NCI-H446 (cell line): ENCODE results near the gene NR1H4.
"Not testable (repeated sequence)": the region's sequence is repeated elsewhere in the genome, so short reads cannot be mapped to it uniquely, and the experiment has no call there.

Experiments
- DNase-seq, 2 experiments: peaks; one replicate each; lab custom pipeline; 2025; lab: John Stamatoyannopoulos, UW

NR1H4 gene

DNA sequence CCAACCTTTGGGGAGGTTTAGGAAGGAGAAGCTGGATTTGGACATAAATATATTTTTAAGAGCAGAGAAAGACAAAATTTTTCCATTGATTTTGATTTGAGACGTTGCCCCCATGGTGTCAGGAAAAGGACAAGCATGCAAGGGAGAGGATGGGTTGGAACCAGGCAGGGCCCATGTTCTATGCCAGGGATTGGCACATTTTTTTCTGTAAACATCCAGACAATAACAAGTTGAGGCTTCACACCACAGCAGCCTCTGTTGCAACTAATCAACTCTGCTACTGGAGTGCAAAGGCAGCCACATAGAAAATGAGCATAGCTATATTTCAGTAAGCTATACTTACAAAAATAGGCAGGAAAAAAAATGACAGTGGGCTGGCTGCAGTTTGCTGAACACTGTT is 44.7 kb downstream of the NR1H4 start:
- DNase-seq: no peak

DNA sequence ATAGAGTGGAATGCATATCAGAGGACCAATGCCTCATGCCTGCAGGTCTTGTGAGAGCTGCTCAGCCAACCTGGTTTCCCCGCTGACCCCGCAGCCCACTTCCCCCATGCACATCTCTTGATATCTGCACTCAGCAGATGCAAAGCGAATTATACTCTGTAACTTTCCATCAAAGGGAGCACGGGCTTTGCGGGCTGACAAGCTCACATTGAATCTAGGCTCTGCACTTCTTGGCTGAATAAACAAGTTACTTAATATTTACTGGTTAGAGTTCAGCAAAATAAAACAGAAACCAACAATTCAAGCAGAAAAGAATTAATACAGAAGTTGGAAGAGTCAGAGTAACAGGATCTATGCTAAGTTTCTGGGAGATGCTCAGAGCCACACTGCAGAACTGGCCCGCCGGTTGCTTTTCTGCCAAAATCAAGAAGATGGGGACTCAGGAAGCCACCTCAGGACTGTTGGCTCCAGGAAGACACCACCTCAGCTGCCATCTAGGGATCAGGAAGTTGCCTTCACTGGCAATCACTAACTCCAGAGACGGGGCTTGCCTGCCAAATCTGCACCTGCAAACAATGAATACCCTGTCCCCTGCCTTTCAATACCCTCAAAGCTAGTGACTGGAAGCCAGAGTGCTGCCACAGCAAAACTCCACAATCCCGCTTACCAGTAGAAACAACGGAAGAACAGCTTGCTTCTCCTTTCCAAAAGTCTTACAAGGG is 46.5 kb downstream of the NR1H4 start:
- DNase-seq: no peak

DNA sequence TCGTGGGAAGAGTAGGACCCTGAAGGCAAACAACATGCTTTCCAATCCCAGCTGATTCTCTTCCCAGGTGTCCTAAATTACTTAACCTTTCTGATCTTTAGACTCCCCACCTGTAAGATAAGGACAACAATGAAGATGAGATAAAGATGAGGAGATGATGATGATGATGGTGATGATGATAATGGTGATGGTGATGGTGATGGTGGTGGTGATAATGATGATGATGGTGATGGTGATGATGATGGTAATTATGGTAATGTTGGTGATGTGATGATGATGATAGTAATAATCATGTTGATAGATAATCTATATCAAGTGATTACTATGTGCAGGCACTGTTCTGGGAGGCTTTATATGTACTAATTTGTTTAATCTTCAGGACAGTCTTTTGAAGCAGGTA is 48.3 kb downstream of the NR1H4 start:
- DNase-seq: no peak

DNA sequence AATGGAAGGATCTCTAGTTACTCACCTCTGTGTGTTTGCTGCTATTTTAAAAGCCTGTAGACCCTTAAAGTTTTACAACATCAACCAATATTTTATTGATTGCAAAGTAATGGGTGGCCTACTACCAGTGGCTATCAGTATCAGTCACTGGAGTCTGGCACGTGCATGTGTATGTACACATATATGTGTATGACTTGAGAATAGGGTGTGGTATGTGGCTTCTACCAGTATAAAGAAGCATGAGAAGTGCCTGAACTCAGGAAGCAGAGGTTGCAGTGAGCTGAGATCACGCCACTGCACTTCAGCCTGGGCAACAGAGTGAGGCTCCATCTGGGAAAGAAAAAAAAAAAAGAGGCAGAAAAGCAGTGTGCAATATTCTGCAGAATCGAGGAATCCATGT is 54.4 kb downstream of the NR1H4 start:
- no peak for DNase-seq

DNA sequence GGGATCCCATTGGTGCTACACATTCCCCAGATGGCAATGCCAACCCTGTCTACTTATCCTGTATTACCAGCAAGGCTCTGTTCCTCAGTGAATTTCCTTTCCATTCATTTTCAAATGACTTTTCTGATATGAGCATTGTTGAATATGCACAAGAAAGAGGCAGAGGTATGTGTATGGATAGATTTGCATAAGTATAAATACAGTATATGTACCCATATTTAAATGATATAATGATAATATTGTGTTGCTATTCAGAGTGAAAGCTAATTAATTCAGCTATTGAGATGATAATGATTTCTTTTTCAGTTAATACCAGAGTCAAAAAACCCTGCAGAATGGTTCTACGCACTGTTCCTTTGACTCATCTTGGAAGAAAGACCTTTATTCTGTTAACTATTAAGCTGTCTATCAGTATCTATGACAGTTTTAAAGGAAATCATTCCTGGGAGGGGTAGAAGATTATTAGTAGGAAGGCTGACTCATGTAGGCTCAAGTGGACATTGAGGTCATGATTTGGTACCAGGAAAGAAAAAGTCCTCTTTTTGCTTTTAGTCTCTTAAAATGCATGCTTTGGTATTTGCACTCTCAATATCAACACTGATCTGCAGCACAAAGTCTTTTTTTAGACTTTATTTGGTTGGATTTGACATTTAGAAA is 54.9 kb downstream of the NR1H4 start:
- DNase-seq: no peak

DNA sequence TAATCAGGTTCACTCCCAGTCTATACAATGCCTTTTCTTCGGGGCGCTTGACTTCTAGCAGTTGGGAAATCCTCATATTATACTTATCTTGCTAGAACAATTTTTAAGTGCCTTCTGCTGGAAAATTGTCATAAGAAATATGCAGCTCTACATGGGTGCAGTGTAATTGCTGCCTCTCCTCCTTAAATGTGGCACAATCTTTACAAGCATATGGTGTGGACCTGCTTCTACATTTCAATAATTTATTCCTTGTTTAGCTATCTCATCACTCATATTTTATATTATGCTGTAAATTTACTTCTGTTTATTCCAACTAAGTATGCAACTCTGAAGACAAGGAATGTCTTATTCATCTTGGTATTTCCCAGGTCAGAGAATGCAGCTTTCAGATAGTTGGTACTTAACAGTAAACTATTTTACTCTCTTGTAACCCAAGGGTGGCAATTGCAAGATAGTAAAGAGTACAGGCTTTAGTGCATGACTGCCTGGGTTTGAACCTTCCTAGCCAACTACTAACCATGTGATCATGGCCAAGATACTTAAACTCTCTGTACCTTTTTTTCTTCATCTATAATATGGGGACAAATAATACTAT is 56.2 kb downstream of the NR1H4 start:
- DNase-seq: no peak

DNA sequence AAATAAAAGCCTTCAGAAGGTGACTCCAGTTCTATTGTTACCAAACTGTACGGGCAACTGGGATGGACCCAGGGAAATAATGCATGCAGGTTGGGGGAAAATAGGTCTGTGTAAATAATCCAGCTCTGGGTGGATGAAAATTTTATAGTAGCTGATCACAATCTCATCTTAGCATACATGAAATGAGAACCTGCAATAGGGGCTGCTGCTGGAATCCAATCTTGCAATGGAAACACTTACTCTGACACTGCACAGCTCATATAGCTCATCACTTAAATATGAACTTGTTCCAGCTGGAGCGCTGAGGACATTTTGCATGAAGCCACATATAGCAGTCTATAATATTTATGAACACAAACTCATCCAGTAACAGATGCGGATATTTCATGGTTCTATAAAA is 59.7 kb downstream of the NR1H4 start:
- DNase-seq: no peak

DNA sequence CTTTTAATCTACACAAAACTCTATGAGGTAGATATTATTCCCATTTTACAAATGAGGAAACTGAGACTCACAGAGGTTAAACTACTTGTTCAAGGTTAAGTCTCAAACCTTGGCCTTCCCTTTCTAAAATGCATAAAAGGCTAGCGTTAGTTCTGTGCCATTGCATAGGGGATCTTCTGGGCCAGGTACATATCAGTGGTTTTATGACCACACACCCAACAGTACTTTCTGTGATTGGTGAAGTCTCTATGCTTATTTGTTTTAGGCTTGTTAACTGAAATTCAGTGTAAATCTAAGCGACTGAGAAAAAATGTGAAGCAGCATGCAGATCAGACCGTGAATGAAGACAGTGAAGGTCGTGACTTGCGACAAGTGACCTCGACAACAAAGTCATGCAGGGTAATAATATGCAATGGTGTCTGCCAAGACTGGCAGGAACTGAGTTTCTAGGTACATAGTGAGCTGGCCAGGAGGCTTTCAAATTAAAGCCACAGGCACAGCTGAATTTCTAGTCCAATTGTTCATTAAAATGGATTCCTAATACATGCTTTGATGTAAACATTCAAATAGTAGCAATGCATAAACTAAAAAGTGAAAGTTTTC is 61.1 kb downstream of the NR1H4 start:
- no peak for DNase-seq

DNA sequence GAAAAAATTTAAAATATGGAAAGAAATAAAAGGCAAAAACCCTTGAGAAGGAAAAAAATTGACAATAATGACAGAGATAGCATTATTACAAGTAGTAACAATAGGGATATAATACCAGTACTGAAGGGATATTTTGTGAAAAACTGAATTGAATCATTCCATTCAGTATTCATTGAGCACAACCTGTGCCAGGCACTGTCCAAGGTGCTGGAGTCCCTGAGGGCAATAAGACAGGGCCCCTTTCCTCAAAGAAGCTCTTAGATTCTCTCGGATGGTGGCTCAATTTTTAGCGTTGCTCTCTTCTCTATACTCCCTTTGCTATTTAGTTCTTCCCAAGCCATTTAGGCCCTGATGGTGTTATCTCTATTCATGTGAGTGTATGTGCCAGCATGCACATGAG is 65.5 kb downstream of the NR1H4 start:
- DNase-seq: no peak

DNA sequence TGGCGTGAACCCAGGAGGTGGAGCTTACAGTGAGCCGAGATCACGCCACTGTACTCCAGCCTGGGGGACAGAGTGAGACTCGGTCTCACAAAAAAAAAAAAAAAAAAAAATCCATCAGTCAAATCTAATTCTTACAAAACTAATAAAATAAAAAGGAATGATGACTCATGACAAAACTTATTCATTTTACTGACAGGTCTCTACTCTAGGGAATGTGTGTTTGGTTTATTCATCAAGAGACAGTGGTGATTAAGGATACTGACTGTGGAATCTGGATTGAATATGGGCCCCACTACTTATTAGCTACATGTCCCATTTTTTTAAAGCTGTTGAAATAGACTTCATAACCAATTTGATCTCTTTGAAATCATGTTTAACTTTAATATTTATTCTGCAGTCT is 70.5 kb downstream of the NR1H4 start:
- no peak for DNase-seq

DNA sequence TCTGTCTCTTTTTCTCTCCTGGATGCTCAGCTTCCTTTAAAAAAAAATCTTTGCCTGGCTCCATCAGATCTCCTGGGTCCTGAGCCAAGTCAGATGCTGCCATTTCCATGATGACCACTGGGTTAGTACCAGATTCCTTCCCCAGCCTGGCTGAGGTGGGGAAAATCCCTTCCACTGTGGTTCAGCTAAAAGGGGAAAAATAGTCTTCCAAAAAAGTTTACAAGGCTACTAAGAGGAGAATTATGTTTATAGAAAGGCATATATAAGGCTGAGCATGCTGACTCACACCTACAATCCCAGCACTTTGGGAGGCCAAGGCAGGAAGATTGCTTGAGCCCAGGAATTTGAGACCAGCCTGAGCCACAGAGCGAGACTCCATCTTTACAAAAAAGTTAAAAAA is 71.4 kb downstream of the NR1H4 start:
- DNase-seq: no peak

DNA sequence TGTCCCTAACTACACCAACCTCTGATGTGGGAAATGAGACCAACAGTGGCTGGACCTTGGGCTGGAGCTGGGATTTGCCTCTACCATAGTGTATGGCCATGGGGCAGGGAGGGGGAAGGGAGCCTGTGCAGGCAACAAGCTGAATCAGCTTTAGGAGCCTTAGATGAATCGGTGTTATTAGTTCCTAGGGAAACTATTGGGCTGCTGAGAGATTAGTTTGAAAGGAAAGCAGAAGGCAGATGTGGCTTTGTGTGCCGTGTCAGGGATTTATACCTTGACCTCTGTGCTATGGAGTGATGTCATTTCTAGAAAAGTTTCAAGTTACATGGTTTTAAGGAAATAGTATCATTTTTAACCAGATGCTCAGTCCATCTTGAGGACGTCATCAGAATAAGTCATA is 80.3 kb downstream of the NR1H4 start:
- DNase-seq: no peak

DNA sequence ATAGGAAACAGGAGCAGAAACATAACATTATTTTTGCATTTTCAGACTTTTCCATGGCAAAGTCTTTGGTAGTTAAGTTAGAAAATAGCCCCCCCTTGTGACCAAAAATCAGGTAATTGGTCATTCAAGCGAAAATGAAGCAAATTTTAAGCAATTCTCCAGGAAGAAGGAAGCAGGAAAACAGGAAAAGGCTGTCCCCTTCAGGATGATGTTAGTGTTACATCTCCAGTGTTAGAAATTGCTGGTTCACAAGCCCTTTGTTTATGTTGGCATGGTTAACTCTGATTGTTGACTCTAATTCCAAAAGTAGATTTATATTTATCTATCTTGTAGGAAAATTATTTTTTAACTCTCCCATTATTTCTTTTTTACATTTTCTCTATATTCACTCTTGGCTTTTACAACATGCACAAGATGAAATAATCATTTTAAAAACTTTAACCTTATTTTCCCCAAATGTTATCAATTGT is 81.0 kb downstream of the NR1H4 start:
- peak; percentile 79 to 86 for DNase-seq

DNA sequence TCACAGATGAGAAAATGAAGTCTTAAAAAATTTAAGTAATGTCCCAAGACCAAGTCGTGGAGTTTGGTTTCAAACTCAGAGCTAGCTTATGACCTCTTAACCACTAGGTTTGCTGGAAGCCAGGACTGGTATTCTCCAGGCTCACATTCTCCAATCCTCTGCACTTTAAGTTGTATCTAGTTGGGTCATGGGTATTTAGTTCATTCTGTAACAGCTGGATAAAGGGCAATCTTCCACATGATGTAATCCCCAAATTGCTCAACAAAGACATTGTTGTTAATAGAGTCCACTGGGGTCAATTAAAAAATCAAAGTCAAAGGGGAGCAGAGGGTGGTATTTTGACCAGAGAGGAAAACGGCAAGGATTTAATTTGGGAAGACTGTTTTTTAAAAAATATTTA is 82.1 kb downstream of the NR1H4 start:
- DNase-seq: no peak

DNA sequence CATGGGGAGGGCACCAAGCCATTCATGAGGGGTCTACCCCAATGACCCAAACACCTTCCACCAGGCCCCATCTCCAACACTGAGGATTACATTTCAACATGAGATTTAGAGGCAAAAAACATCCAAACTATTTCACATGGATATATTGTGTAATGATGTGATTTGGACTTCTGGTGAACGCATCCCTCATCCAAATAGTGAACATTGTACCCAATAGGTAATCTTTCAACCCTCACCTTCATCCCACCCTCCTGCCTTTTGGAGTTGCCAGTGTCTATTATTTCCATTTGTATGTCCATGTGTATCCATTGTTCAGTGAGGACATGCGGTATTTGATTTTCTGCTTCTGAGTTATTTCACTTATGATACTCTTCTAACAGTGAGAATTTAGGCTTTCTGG is 83.7 kb downstream of the NR1H4 start:
- DNase-seq: no peak

DNA sequence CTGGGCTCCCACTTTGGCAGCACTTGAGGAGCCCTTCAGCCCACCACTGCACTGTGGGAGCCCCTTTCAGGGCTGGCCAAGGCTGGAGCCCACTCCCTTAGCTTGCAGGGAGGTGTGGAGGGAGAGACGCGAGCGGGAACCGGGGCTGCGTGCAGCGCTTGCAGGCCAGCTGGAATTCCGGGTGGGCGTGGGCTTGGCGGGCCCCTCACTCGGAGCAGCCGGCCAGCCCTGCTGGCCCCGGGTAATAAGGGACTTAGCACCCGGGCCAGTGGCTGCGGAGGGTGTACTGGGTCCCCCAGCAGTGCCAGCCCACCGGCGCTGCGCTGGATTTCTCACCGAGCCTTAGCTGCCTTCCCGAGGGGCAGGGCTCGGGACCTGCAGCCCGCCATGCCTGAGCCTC is 85.6 kb downstream of the NR1H4 start:
- not testable (repeated sequence) for DNase-seq

DNA sequence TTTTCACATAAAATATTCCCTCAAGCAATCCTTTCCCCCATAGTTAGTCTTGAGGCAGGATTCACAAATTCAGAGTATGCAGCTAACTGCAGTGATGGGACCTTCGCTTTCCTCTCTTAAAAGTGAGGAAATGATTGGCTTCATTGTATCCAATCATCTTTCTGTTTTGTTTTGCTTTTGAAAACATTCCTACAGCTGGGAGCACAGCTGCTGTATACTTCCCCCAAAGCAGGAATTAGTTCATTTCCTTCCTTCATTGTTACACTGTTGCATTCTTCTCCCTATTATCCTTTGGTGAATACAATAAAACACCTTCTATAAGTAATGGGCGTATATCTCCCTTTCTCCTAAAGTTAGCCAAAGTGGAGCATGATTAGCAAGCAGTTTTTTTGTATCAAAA is 90.4 kb downstream of the NR1H4 start:
- no peak for DNase-seq

DNA sequence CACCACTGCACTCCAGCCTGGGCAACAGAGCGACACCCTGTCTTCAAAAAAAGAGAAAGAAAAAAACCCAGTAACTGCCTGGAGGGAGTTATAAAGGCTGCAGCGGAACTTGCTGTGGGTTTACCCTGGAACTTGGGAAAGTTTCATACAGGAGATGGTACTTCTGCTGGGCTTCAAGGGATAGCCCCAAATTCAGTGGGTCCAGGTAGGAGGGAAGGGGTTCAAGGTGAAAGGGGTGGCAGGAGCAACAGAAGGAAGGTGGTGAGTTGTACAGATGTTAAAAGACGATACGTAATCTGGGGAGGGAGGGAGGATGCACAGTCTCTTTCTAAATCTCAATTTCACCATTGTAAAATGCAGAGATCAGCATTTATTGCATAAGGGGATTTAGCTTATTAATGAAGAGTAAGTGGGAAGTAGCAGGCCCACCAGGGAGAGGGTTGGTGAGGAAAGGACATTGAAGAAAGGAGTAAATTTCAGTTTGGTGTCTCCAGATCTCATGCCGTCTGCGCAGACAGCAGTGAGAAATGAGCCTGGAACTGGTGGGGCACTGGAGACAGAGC is 91.3 kb downstream of the NR1H4 start:
- no peak for DNase-seq

DNA sequence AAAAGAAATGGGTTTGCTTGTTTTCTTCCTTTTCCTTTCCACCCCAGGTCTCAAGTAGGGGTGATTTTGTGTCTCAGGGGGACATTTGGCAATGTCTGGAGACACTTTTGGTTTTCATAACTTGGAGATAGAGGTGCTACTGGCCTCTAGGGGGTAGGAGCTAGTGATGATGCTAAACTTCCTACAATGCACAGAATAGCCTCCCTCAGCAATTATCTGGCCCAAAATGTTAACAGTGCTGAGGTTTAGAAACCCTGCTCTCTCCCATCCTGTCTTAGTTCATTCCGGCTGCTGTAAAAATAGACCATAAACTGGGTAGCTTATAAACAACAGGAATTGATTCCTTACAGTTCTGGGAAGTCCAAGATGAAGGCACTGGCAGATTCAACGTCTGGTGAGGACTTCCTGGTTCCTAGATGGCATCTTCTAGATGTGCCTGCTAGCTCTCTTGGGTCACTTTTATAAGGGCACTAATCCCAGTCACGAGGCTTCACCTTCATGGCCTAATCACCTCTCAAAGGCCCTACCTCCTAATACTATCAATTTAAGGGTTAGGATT is 92.4 kb downstream of the NR1H4 start:
- DNase-seq: no peak

DNA sequence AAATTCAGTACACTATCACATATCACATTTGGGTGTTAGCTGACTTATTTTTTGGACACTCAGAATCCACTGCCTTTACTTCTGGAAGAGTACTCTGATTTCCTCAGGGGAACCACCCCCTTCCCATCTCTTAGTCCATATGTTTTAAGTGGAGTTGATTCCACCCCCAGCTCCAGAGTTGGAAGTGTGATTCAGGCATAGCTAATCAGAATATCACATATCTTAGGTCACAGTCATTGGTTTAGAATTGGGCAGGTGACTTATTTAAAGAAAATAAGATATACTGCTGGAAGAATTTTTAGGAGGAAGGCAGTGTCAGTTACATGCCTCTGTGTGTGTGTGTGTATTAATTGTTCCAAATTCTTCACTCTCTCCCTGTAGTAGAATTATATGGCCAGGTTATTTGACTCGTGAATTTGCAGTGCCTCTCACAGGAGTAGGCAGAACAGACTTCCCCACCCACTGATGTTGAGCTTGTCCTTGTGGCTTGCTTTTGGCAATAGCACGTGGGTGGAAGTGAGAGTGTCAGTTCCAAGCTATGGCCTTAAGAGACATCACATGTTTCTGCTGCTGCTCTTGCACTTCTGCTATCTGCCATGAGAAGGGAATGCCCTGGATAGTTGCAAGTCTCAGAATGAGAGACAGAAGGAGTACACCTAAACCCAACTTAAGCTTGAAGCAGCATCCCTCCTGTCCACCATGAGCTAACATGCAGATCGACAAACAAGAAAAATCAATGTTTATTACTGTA is 93.4 kb downstream of the NR1H4 start:
- DNase-seq: no peak

DNA sequence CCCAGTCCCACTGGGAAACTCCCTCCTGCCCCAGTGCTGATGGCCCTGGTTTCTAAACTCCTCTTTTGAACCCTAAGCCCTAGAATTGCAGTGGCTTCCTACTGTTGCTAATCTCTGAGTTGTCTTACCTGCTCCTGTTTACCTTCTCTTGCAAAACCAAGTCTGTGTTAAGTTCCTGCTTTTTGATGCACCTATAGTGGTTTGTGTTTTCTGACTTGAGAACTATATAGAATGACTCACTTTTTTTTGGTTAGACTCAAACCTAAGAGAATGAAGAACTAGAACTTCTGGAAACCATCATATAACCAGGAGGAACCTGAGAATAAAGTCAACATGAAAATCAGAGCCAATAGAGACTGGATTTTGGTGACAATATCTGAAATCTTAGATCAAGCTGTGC is 94.3 kb downstream of the NR1H4 start:
- no peak for DNase-seq

DNA sequence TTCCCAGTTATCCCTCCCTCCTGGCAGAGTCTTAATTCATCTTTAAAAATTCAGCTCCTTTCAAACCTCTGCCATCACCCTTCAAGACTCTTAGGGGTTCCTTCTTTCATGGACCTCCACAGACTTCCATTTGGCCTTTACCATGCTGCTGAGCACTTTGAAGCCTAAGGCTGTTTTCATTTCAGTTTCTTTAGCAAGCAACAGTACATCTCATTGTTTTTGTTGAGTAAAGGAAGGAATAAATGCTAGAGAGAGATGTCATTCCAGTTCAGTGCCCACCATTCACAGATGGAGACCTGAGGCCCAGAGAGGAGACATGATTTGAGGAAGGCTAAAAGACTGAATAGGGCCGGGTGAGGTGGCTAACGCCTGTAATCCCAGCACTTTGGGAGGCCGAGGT is 98.5 kb downstream of the NR1H4 start:
- no peak for DNase-seq
